NT2/D1 (cell line): Measurements from ENCODE around the gene TOMM7.

ENCODE experiments used
- YY1 ChIP-seq: IDR thresholded peaks from 2 replicates; pipeline ENCODE4 v1.6.1; 2011; ENCODE audit not compliant: insufficient read length, insufficient read depth
- ZNF274 ChIP-seq: IDR thresholded peaks from 2 replicates; pipeline ENCODE4 v1.6.1; 2011; ENCODE audit warnings: mild to moderate bottlenecking, low read depth, low read length

DNA sequence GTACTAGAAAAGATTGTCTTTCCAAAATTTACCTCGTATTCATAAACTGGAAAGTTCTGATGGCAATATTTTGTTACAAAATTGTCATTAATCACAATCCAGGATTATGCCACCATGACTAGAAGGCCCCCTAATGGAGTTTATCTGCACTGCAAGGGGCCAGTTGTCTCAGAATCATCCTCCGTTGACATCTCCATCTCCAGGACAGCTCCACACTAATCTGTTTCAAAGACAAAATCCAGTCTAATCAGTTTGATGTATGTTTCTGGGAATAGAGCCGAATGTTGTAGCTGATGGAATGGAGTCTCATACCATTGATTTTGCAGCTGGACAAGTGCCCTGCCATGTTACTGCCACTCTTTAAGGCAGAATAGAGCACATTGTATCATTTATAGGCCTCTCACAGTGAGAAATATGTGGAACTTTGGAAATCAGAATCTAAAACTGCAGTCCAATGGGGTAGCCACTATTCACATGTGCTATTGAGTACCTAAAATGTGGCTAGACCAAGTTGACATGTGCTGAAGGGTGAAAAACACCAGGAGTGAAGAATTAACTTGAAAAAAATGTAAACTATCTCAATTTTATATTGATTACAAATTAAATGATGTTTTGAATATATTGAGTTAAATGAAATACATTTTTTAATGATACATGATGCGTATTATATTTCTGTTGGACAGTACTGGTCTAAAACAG, 38.3 kb upstream of the TOMM7 start:
- TF ChIP-seq ZNF274 (no peak), YY1 (no peak)
